H54 (cell line): ENCODE data around the gene GLMP.
A peak's percentile ranks its signal among the peaks of the same experiment; 100 is the strongest.

Experiments used
- DNase-seq: peaks from one replicate; pipeline ENCODE4 v3.0.0; 2011; ENCODE audit warnings: low spot score, mixed read lengths; ENCODE audit not compliant: insufficient read length
- FAIRE-seq: peaks from 3 replicates; lab custom pipeline; 2011; peaks lifted over from hg19 to GRCh38; lab: Jason Lieb, UNC
- POLR2A ChIP-seq: IDR thresholded peaks from 2 replicates; pipeline ENCODE4 v1.6.1; 2011; ENCODE audit warnings: low read depth, mild to moderate bottlenecking, low read length

Gene GLMP

DNA sequence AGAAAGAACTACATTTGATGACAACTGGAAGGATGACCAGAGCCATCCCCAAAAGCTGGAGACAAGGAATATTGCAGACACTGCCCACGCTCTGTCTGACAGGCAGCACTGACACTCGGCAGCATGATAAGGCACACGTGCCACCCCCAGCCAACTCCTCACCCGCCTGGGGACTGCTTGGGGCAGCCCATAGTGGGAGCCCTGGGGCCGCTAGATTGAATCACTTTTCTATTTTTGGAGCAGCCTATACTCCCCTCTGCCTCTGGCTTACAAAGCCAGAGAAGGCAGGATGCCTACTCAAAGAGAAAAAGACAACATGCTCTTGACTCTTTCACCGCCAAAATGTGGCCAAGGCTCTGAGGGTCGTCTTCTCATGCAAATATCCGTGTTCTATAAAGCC is 14.2 kb downstream of the GLMP start:
- FAIRE-seq (no peak), DNase-seq (no peak)
- TF ChIP-seq POLR2A: no peak

- no peak for TF ChIP-seq POLR2A
- DNase-seq (no peak), FAIRE-seq (no peak)
Observed at GRCh38 chr1:156279837-156280236, 15.6 kb downstream of the GLMP start.

- DNase-seq: no peak
- FAIRE-seq: no peak
- TF ChIP-seq POLR2A: no peak
Observed at GRCh38 chr1:156276966-156277381, 18.5 kb downstream of the GLMP start.

DNA sequence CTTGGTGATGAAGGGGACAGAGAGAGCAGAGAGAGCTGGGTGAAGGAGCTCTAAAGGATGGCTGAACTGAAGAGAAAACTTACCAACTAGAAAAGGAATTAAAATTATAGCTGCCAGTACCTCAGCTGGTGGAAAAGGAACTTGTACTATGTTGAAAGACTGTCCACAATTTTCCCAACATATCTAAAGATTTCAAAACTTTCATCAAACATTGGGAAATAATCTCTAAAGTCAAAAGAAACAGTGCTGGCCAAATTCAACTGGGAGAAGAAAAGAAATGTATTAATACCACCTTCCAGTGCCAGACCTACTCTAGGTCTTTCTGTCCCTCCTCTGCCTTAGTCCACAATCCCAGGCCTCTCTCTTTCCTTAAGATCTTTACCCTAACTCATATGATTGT is 18.9 kb downstream of the GLMP start:
- FAIRE-seq (no peak), DNase-seq (no peak)
- no peak for TF ChIP-seq POLR2A

- DNase-seq: no peak
- FAIRE-seq: no peak
Observed at GRCh38 chr1:156270314-156270713, 25.2 kb downstream of the GLMP start.

GRCh38 chr1:156268336-156268735 is 27.1 kb downstream of the GLMP start:
- DNase-seq: no peak
- FAIRE-seq: no peak
- TF ChIP-seq POLR2A: no peak

More at GRCh38 chr1:156270314-156270713, 25.2 kb downstream of the GLMP start:
- TF ChIP-seq POLR2A: no peak

- DNase-seq: no peak
- TF ChIP-seq POLR2A: no peak
- FAIRE-seq: no peak
Observed at GRCh38 chr1:156266051-156266450, 29.4 kb downstream of the GLMP start.

DNA sequence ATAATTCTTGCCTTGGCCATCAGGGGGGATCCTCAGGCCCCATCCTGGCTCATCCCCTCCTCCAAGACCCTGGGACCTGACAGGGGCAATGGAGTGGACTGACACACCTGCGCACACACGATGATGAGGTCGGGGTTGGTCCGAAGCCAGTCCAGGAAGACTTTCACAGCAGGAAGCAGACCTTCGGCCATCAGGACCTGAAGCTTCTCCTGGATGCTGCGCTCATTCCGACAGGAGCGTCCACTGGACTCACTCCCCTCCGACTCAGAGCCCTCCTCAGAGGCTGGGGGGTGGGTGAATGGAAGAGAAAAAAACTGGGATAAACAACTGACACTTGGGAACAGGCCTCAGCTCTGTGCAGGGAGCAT is 32.2 kb downstream of the GLMP start:
- no peak for TF ChIP-seq POLR2A
- no peak for FAIRE-seq
- DNase-seq: no peak

- 0 out of 2 replicates have a peak, but pooled peaks have one; percentile 10 for TF ChIP-seq POLR2A
- DNase-seq: peak; percentile 89
- no peak for FAIRE-seq
Observed at GRCh38 chr1:156262461-156263287, 32.8 kb downstream of the GLMP start.

GRCh38 chr1:156260896-156261295 is 34.6 kb downstream of the GLMP start:
- no peak for TF ChIP-seq POLR2A
- FAIRE-seq: no peak
- no peak for DNase-seq

DNA sequence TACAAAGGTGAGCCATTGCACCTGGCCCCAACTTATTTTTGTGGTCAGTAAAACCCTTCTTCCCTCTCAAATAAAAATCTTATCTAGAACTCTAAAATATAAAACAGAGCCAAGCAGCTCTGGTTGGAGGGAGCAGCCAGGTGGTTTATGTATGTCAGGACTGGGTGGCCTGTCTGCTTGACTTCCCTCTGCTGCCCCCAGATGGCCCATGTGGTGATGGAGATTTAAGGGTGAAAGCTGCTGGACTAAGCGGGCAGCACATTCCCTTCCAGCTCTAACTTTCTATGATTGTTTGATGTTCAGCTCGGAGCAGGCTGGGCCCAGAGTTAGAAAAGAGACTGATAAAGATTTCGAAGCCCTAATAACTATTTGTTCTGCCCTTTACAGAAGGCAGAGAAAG is 35.7 kb downstream of the GLMP start:
- FAIRE-seq (no peak), DNase-seq (no peak)
- TF ChIP-seq POLR2A: no peak

DNA sequence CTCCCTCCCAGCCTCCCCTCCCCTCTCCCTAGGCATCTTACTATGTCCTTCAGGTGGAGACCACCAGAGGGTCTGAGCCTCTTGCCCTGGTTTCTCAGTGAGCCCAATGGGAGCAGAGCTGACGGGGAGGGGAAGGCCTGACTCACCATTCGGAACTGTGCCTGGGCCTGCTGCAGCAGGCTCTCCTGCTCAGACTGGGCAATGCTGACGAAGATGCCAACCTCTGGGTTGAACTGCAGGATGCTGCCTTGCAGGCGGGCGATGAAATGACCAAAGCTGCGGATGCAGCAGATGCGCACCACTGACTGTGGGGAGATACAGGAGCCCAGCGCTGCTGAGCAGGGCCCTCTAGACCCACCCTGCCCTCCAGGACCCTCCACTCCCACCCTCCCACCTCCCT is 36.6 kb downstream of the GLMP start:
- TF ChIP-seq POLR2A: no peak
- FAIRE-seq (no peak), DNase-seq (no peak)

DNA sequence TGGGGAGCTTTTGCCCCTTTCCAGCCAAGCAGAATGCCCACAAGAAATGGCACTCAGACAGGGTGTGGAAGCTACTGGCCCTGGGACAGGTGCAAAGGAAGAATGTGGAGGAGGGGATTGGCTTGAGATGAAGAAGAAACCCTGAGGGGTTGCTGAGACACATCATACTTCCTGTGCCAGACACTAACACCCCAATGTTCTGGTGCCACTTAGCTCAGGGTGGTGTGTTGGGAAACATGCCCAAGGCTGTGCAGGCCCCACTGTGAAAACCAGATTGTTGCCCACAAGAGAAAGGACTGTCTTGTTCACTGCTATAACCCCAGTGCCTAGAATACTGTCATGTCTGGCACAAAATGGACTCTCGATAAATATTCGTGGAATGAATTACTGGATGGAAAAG is 37.8 kb downstream of the GLMP start:
- DNase-seq: no peak
- TF ChIP-seq POLR2A: no peak
- FAIRE-seq: no peak

GRCh38 chr1:156253634-156254033 is 41.8 kb downstream of the GLMP start:
- no peak for TF ChIP-seq POLR2A
- FAIRE-seq (no peak), DNase-seq (no peak)

DNA sequence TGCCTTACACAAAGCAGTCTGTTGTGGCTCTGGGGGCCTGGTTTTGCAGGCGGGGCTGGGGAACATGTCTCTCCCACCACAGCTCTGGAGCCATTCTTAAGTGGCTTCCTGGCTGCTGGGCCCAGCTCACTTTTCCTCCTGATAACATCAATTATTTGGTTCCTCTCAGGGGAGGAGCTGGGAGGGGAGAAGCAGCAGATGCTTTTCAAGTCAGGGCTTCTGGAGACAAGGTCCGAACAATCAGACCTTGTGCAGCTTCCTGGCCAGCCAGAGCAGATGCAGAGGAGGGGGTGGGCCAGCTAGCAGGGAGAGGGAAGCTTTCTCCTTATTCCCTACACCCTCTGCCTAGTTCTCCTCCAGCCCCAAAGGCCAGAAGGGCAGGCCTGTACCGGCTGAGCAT is 44.0 kb downstream of the GLMP start:
- TF ChIP-seq POLR2A: no peak
- no peak for DNase-seq
- FAIRE-seq: no peak
